HFFc6 (cell line): ENCODE results near the gene SLC46A1. TPM values are rescaled to one million over a fixed set of nuclear protein-coding genes. Genes with fewer than 3 reads are reported as not detected.
A peak's percentile ranks its signal among the peaks of the same experiment; 100 is the strongest.

Experiments used
- DNase-seq: peaks from one replicate; pipeline ENCODE4 v3.0.0-alpha.2; 2018
- H3K27ac Mint-ChIP-seq: 2 replicates; pipeline ENCODE4 v1.8.0; 2020; ENCODE audit warnings: mild to moderate bottlenecking, mixed read lengths
- H3K27me3 Mint-ChIP-seq: 2 replicates; pipeline ENCODE4 v1.8.0; 2021; ENCODE audit warnings: mild to moderate bottlenecking, moderate library complexity, mixed read lengths; ENCODE audit not compliant: insufficient read depth
- H3K36me3 Mint-ChIP-seq: 2 replicates; pipeline ENCODE4 v1.8.0; 2021; ENCODE audit warnings: low read depth, mixed read lengths
- H3K4me1 Mint-ChIP-seq: 2 replicates; pipeline ENCODE4 v1.8.0; 2020; ENCODE audit warnings: low read depth, mixed read lengths
- H3K4me3 Mint-ChIP-seq: 2 replicates; pipeline ENCODE4 v1.8.0; 2020; ENCODE audit warnings: mild to moderate bottlenecking, moderate library complexity, mixed read lengths
- H3K9me3 Mint-ChIP-seq: 2 replicates; pipeline ENCODE4 v1.8.0; 2020; ENCODE audit warnings: mild to moderate bottlenecking, mixed read lengths
- total RNA-seq, 6 experiments: library from RNA; stranded (reverse); fragmentation: NEBNext Ultra II Directional; extraction: Animal tissue kit (Norgen Biotek cat#: 25700); gene quantifications; 2 replicates in 1 of 6; 3 replicates in 5 of 6; pipeline ENCODE4 v1.2.3, GENCODE V29; 2021
- TF ChIP-seq, protein P1 (sequence below): fragments of 200-600 bp; sonication (generic); IDR thresholded peaks from 2 replicates; pipeline ENCODE4 v1.5.0; 2021; ENCODE audit warnings: antibody characterized with exemption, mild to moderate bottlenecking

Gene SLC46A1
- total RNA-seq, 6 experiments from 2014 or later = 4.3 to 6.7 (median 6.4) TPM

DNA sequence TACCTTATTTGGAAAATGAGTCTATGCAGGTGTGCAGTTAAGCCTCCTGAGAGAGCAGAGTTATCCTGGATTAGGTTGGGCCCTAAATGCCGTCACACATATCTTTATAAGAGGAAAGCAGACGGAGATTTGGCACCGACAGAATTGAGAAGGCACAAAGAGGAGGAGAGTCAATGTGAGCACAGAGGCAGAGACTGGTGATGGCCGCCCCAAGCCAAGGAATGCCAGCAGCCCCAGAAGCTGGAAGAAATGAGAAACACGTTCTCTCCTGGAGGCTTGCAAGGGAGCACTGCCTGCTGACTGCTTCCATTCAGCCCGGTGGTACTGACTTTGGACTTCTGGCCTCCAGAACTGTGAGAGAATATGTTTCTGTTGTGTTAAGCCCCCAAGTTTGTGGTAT lies 3.2 kb downstream of the SLC46A1 start:
- DNase-seq = no peak
- Mint-ChIP-seq H3K36me3 (peaks cover 9% of the 10 kb centered on the region; the same call in 1 of the 2 replicates), H3K9me3 (no peaks in the 10 kb centered on the region), H3K27me3 (peaks cover 20% of the 10 kb centered on the region), H3K4me1 (peaks cover 12% of the 10 kb centered on the region), H3K27ac (no peak overlapping the region), H3K4me3 (no peak overlapping the region)
- TF ChIP-seq, protein P1, sequence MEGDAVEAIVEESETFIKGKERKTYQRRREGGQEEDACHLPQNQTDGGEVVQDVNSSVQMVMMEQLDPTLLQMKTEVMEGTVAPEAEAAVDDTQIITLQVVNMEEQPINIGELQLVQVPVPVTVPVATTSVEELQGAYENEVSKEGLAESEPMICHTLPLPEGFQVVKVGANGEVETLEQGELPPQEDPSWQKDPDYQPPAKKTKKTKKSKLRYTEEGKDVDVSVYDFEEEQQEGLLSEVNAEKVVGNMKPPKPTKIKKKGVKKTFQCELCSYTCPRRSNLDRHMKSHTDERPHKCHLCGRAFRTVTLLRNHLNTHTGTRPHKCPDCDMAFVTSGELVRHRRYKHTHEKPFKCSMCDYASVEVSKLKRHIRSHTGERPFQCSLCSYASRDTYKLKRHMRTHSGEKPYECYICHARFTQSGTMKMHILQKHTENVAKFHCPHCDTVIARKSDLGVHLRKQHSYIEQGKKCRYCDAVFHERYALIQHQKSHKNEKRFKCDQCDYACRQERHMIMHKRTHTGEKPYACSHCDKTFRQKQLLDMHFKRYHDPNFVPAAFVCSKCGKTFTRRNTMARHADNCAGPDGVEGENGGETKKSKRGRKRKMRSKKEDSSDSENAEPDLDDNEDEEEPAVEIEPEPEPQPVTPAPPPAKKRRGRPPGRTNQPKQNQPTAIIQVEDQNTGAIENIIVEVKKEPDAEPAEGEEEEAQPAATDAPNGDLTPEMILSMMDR = no peak

DNA sequence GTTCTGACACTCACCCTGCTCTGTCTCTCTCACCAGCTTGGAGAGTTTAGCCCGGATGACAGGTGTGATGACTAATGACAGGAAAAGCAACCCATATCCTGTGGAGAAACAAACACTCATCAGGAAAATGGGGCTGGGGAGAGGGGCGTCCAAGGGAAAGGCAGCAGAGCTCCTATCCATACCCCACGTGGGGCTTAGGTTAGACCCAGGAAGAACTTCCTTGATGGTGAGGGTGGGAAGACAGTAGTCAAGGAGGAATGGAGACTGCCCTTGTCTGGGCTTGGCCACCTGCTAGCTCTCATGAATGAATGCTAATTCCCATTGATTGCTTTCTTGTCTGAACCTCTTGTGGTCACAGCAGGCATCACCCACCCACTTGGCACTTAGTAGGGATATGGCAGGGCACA lies 3.8 kb downstream of the SLC46A1 start:
- Mint-ChIP-seq H3K9me3 (no peaks in the 10 kb centered on the region), H3K4me3 (no peak overlapping the region), H3K27ac (no peak overlapping the region), H3K36me3 (peaks cover 10% of the 10 kb centered on the region; the same call in 1 of the 2 replicates), H3K27me3 (peaks cover 20% of the 10 kb centered on the region), H3K4me1 (peaks cover 12% of the 10 kb centered on the region)
- no peak for DNase-seq
- TF ChIP-seq, protein P1 = no peak

DNA sequence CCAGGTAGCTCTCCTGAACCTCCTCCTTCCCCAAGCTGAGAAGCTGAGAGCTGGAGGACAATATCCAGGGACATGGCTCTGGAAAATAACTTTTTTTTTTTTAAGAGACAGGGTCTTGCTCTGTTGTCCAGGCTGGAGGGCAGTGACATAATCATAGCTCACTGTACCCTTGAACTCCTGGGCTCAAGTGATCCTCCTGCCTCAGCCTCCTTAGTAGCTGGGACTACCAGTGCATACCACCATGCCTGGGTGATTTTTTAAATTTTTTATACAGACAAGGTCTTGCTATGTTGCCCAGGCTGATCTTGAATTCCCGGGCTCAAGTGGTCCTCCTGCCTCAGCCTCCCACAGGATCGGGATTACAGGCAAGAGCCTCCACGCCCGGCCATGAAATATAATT lies 6.2 kb downstream of the SLC46A1 start:
- TF ChIP-seq, protein P1 = no peak
- Mint-ChIP-seq H3K4me3 (no peak overlapping the region), H3K36me3 (peaks cover 10% of the 10 kb centered on the region; the same call in 1 of the 2 replicates), H3K4me1 (peaks cover 20% of the 10 kb centered on the region), H3K27me3 (peaks cover 13% of the 10 kb centered on the region), H3K27ac (no peak overlapping the region), H3K9me3 (no peaks in the 10 kb centered on the region)
- DNase-seq = no peak

DNA sequence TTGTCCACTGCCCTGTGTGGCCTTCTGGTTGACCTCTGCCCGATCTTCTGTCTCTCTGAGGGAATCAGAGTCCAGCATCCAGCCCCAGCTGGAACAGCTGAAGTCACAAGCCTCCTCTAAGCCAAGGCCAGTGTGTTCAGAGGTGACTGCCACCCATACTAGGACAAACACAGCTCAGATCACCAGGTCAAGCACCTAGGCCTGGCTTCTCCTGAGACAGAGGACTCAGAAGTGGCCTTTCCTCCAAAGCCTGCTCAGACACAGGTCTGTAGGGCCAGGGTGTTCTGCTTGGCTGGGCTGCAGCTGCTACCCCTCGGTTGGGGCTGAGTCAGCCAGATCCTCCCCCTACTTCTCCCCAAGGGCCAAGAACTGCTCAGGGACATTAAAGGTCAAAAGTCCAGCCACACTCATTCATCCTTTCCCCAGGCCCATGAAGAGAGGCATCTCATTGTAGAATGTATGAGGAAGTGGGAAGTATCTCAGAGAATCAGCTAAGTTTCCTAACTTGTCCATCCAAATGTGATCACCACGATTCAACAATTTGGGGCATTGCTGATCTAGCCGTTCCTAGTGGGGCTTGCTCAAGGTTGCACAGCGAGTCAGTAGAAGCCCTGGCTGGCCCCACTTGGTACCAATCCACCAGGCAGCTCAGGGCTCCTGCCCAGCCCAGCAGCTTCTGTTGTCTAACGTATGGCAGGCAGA lies 7.6 kb downstream of the SLC46A1 start:
- Mint-ChIP-seq H3K27ac (peak overlapping the region; percentile 6; the same call in 1 of the 2 replicates), H3K36me3 (peaks cover 10% of the 10 kb centered on the region; the same call in 1 of the 2 replicates), H3K27me3 (peaks cover 5% of the 10 kb centered on the region; the same call in 1 of the 2 replicates), H3K4me3 (no peak overlapping the region), H3K4me1 (peaks cover 34% of the 10 kb centered on the region), H3K9me3 (no peaks in the 10 kb centered on the region)
- no peak for DNase-seq
- TF ChIP-seq, protein P1 = no peak

DNA sequence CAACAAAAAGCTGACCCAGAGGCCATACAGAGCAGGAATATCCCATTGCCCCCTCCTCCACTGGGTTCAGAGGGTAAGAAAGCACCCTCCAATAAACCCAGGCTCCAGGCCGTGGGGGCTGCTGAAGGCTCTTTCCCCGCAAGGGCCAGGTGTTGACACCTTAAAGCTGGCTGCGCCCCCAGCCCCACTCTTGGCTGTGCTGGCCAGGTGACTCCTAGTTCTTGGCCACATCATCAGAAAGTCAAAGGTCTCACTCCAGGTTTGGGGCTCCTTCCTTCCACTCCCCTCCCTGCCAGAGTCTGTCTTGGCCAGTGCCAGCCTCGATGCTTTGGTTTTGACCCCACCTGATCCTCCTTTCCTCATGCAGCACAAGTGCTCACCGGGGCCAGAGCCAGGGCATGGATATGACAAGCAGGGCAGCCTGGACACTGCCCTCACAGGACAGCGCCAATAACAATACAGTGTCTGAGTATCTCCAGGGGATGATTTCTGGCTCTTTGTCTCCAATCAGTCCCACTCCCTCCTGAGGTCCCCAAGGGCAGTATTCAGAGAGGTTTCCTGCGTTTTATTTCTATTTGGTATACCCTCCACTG lies 8.2 kb downstream of the SLC46A1 start:
- Mint-ChIP-seq H3K9me3 (no peaks in the 10 kb centered on the region), H3K27me3 (0 out of 2 replicates have a peak, but pooled peaks cover 3% of the 10 kb centered on the region), H3K27ac (0 out of 2 replicates have a peak overlapping the region, but pooled peaks have one; percentile 6), H3K4me3 (no peak overlapping the region), H3K36me3 (peaks cover 10% of the 10 kb centered on the region; the same call in 1 of the 2 replicates), H3K4me1 (peaks cover 34% of the 10 kb centered on the region)
- no peak for DNase-seq
- TF ChIP-seq, protein P1 = no peak
